HepG2 (cell line): ENCODE results near the gene PROC. TPM values are rescaled to one million over a fixed set of nuclear protein-coding genes. Genes with fewer than 3 reads are reported as not detected.
A peak's percentile ranks its signal among the peaks of the same experiment; 100 is the strongest.

Experiments
- ATRX ChIP-seq: sonication (generic); formaldehyde crosslinking; IDR thresholded peaks from 2 replicates; pipeline ENCODE4 v1.4.0; 2020; ENCODE audit warnings: missing genetic modification reagents, borderline replicate concordance
- GTF2F1 ChIP-seq: fragments of 150-350 bp; IDR thresholded peaks from 2 replicates; pipeline ENCODE4 v1.6.1; 2014; ENCODE audit warnings: low read length
- PHF8 ChIP-seq: sonication (generic); formaldehyde crosslinking; IDR thresholded peaks from 2 replicates; pipeline ENCODE4 v1.5.0; 2020; ENCODE audit warnings: missing genetic modification reagents
- SOX5 ChIP-seq: IDR thresholded peaks from 2 replicates; pipeline ENCODE4 v1.6.1; 2016; ENCODE audit warnings: borderline replicate concordance
- SSRP1 ChIP-seq: IDR thresholded peaks from 2 replicates; pipeline ENCODE4 v1.6.1; 2016; ENCODE audit warnings: control low read depth
- YEATS4 ChIP-seq: sonication (generic); formaldehyde crosslinking; IDR thresholded peaks from 2 replicates; pipeline ENCODE4 v1.4.0; 2020; ENCODE audit warnings: missing genetic modification reagents, borderline replicate concordance
- ZKSCAN8 ChIP-seq: IDR thresholded peaks from 2 replicates; pipeline ENCODE4 v1.6.1; 2016; ENCODE audit warnings: borderline replicate concordance, missing genetic modification reagents, missing compliant biosample characterization
- ZNF101 ChIP-seq: sonication (generic); formaldehyde crosslinking; IDR thresholded peaks from 2 replicates; pipeline ENCODE4 v1.4.0; 2020; ENCODE audit warnings: mild to moderate bottlenecking, low read depth, missing genetic modification reagents, borderline replicate concordance
- ZNF253 ChIP-seq: sonication (generic); formaldehyde crosslinking; IDR thresholded peaks from 2 replicates; pipeline ENCODE4 v1.8.0; 2022; ENCODE audit warnings: mild to moderate bottlenecking, missing genetic modification reagents, borderline replicate concordance
- ZNF3 ChIP-seq: IDR thresholded peaks from 2 replicates; pipeline ENCODE4 v1.7.0; 2017; ENCODE audit warnings: inconsistent platforms
- ZNF329 ChIP-seq: sonication (generic); formaldehyde crosslinking; IDR thresholded peaks from 2 replicates; pipeline ENCODE4 v1.9.0; 2021; ENCODE audit warnings: low read depth, mild to moderate bottlenecking, missing genetic modification reagents
- ZNF501 ChIP-seq: sonication (generic); formaldehyde crosslinking; IDR thresholded peaks from 2 replicates; pipeline ENCODE4 v1.5.1; 2020; ENCODE audit warnings: mild to moderate bottlenecking, moderate library complexity, missing genetic modification reagents
- ZNF572 ChIP-seq: sonication (generic); formaldehyde crosslinking; IDR thresholded peaks from 2 replicates; pipeline ENCODE4 v1.5.1; 2020; ENCODE audit warnings: mild to moderate bottlenecking, missing genetic modification reagents
- ZNF629 ChIP-seq: sonication (generic); formaldehyde crosslinking; conservative IDR thresholded peaks from 2 replicates; pipeline ENCODE4 v1.5.0; 2020; ENCODE audit warnings: missing genetic modification reagents
- polyA plus RNA-seq, 8 experiments: library from polyadenylated mRNA; depleted of rRNA in 3 of 8; stranded (reverse) in 7 of 8; unstranded in 1 of 8; fragments of >200 nt; fragmentation: Illumina TruSeq in 4 of 8; extraction: Trizol in 4 of 8; gene quantifications; 2 replicates each; pipeline versions ENCODE4 v1.2.1 to v1.2.3, GENCODE V29; 2011 to 2016; ENCODE audit warnings: low read depth in 4 of 8, missing spikeins in 1 of 8, mixed read lengths in 1 of 8; ENCODE audit not compliant: insufficient read depth in 1 of 8
- total RNA-seq, 5 experiments: library from RNA; depleted of rRNA; stranded (reverse); fragments of >200 nt; fragmentation: Illumina TruSeq; extraction: Trizol; gene quantifications; 2 replicates each; pipeline ENCODE4 v1.2.3, GENCODE V29; 2016; ENCODE audit warnings: low read depth in 1 of 5
- TF ChIP-seq, protein P1 (sequence below): sonication (generic); formaldehyde crosslinking; IDR thresholded peaks from 2 replicates; pipeline ENCODE4 v1.4.0; 2020; ENCODE audit warnings: missing genetic modification reagents, borderline replicate concordance
- TF ChIP-seq, protein P2 (sequence below): sonication (generic); formaldehyde crosslinking; IDR thresholded peaks from 2 replicates; pipeline ENCODE4 v1.8.1; 2023; ENCODE audit warnings: missing genetic modification reagents, mild to moderate bottlenecking, borderline replicate concordance
- TF ChIP-seq, protein P3 (sequence below): sonication (generic); formaldehyde crosslinking; IDR thresholded peaks from 2 replicates; pipeline ENCODE4 v1.4.0; 2020; ENCODE audit warnings: missing genetic modification reagents

The PROC gene
- total and polyA plus RNA-seq, 2 of the 13 experiments (the other 11 are each of a cell fraction or from before 2014, with no cell fraction given): 134 to 185 TPM

DNA sequence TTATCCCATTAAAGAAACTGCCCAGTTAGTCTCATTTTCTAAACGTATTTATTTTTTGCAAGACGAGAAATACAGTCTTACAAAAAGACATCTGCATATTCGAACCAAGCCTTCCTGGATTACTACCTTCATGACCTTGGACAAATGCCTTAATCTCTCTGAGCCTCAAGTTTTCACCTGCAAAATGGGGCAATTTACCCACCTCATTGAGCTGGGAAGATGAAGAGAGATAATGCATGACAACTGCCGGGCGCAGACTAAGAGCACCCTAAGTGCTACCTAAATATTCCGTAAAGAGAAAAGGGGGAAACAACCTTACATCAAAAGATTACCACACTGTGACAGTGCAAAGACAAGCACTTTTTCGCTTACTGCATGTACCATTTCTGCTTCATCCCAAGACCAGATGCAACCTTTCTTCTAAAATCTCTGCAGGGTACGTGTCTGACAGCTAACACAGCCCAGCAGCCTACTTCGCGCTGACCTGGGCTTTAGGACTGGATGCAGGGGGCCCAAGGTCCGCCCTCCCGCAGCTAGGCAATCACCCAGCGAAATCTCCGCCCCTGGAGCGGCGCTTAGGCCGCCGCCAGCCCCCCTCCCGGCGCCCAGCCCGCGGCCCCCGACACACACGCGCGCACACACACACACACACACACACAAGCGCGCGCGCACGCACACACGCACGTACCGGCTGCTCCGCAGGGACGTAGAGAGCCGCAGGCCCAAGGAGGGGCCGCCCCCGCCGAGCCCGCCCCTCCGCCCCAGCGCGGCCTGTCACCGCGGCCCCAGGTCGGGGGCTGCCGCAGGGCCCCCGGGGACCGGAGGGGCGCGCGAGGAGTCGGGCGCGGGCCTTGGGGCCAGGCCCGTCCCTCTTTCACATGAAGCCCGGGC lies 31.2 kb upstream of the PROC start (continued):
- TF ChIP-seq, protein P1, sequence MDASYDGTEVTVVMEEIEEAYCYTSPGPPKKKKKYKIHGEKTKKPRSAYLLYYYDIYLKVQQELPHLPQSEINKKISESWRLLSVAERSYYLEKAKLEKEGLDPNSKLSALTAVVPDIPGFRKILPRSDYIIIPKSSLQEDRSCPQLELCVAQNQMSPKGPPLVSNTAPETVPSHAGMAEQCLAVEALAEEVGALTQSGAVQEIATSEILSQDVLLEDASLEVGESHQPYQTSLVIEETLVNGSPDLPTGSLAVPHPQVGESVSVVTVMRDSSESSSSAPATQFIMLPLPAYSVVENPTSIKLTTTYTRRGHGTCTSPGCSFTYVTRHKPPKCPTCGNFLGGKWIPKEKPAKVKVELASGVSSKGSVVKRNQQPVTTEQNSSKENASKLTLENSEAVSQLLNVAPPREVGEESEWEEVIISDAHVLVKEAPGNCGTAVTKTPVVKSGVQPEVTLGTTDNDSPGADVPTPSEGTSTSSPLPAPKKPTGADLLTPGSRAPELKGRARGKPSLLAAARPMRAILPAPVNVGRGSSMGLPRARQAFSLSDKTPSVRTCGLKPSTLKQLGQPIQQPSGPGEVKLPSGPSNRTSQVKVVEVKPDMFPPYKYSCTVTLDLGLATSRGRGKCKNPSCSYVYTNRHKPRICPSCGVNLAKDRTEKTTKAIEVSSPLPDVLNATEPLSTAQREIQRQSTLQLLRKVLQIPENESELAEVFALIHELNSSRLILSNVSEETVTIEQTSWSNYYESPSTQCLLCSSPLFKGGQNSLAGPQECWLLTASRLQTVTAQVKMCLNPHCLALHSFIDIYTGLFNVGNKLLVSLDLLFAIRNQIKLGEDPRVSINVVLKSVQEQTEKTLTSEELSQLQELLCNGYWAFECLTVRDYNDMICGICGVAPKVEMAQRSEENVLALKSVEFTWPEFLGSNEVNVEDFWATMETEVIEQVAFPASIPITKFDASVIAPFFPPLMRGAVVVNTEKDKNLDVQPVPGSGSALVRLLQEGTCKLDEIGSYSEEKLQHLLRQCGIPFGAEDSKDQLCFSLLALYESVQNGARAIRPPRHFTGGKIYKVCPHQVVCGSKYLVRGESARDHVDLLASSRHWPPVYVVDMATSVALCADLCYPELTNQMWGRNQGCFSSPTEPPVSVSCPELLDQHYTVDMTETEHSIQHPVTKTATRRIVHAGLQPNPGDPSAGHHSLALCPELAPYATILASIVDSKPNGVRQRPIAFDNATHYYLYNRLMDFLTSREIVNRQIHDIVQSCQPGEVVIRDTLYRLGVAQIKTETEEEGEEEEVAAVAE: peak; percentile 83
- TF ChIP-seq ZNF253 (CRISPR knock-in tag) (0 out of 2 replicates have a peak, but pooled peaks have one; percentile 38), ZNF329 (no peak; the same call in 1 of the 2 replicates), SSRP1 (CRISPR knock-in tag) (0 out of 2 replicates have a peak, but pooled peaks have one; percentile 47), SOX5 (CRISPR knock-in tag) (no peak), ZNF101 (CRISPR knock-in tag) (no peak), ZNF3 (CRISPR knock-in tag) (no peak), PHF8 (CRISPR knock-in tag) (no peak), ZNF501 (CRISPR knock-in tag) (peak; percentile 66; the same call in 1 of the 2 replicates), ZNF629 (CRISPR knock-in tag) (peak; percentile 92), ATRX (peak; percentile 68; the same call in 1 of the 2 replicates), ZKSCAN8 (CRISPR knock-in tag) (peak; percentile 22; the same call in 1 of the 2 replicates), YEATS4 (CRISPR knock-in tag) (peak; percentile 29), ZNF572 (CRISPR knock-in tag) (no peak), GTF2F1 (no peak)
- TF ChIP-seq, protein P2, sequence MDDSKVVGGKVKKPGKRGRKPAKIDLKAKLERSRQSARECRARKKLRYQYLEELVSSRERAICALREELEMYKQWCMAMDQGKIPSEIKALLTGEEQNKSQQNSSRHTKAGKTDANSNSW (CRISPR knock-in tag): no peak
- TF ChIP-seq, protein P3, sequence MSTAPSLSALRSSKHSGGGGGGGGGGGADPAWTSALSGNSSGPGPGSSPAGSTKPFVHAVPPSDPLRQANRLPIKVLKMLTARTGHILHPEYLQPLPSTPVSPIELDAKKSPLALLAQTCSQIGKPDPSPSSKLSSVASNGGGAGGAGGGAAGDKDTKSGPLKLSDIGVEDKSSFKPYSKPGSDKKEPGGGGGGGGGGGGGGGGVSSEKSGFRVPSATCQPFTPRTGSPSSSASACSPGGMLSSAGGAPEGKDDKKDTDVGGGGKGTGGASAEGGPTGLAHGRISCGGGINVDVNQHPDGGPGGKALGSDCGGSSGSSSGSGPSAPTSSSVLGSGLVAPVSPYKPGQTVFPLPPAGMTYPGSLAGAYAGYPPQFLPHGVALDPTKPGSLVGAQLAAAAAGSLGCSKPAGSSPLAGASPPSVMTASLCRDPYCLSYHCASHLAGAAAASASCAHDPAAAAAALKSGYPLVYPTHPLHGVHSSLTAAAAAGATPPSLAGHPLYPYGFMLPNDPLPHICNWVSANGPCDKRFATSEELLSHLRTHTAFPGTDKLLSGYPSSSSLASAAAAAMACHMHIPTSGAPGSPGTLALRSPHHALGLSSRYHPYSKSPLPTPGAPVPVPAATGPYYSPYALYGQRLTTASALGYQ (CRISPR knock-in tag): peak; percentile 20; the same call in 1 of the 2 replicates
